NCI-H2171 (cell line): ENCODE measurements around the gene FAM83D.
"Not testable (repeated sequence)": the region's sequence is repeated elsewhere in the genome, so short reads cannot be mapped to it uniquely, and the experiment has no call there.

Experiments used
- DNase-seq: peaks from one replicate; lab custom pipeline; 2025; lab: John Stamatoyannopoulos, UW

The FAM83D gene

DNA sequence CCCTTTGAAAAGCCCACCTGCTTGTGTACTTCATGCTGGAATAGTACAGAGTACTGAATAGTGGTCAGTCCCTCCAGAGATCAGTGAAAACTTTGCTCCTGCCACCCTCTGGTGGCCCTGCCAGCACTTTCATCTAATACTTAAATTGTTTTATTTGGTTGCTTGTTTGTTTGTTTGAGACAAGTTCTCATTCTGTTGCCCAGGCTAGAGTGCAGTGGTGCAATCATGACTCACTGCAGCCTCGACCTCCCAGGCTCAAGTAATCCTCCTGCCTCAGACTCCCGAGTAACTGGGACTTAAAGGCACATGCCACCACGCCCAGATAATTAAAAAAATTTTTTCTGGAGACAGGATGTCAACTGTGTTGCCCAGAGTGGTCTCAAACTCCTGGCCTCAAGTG, 9.1 kb downstream of the FAM83D start:
- no peak for DNase-seq

DNA sequence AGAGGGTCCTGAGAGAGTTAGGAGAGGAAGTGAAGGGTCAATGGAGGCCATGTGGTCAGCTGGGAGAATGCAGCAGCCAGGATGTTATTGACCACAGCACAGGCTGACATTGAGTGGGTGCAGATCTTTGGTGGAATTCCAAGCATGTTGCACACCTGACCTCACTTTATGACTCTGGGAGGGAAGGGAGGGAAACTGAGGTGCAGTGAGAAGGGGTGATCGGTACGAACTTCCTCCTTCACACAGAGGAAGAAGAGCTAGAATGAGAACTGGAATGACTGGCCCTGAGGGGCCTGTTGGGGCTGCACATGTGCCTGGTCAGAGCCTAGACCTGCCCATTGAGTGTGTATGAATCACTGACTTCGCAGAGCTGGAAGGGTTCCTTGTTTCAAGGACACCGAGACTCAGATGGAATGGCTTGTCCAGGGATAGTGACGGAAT, 9.8 kb downstream of the FAM83D start:
- no peak for DNase-seq

DNA sequence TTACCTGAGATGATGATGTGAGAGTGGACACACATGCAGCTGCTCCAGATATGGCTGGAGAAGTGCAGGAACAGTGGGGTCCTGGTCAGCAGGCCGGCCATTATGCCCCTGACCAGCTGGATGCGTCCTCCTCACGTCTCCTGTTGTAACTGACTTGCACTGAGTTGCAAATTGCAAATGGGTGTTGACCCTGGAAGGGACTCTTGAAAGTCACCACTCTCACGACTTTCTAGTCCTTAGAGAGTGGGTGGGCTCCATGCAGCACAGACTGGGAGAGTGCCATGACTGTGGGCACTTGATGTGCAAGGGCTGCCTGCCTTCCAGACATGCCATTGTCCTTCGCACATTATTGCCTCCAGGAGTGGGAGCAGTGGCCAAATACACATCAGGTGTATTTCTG, 10.8 kb downstream of the FAM83D start:
- no peak for DNase-seq

DNA sequence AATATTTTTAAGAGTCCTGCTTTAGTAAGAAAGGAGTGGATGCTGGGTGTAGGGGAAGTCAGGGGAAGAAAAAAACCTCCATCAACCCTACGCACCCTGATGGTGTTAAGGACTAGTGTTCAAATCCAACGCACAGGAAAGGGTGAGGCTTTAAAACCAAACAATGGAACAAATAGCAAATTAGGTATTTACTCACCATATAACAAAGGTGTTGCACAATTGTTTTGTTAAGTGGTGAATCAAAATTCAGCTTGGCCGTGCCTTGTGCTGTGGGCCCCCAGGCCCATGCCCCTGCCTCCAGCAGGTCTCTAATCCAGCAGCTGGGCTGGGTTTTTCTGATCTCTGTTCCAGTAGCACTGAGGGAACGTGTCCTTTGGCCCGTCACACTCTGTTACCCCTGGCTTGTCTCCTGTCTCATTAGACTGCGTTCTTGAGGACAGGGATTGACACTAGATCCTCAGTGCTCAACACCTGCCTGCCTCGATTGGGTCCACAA, 11.8 kb downstream of the FAM83D start:
- DNase-seq = no peak

DNA sequence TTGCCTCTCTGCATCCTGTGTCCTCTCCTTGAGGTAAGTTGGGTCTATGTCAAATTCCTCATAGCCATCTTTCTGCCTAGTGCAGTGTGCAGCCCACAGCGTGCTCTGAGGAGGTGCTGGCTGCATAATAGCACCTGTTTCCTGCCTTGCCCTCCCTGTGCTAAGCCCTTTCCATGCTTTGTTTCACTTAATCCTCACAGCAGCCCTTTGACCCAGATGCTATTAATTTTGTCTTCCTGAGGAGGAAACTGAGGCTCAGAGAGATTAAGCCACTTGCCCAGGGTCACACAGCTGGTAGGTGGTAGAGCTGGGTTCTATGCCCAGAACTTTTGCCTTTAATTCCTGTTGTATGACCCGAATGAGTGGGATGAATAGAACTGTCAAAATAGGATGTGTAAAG, 13.5 kb downstream of the FAM83D start:
- no peak for DNase-seq

DNA sequence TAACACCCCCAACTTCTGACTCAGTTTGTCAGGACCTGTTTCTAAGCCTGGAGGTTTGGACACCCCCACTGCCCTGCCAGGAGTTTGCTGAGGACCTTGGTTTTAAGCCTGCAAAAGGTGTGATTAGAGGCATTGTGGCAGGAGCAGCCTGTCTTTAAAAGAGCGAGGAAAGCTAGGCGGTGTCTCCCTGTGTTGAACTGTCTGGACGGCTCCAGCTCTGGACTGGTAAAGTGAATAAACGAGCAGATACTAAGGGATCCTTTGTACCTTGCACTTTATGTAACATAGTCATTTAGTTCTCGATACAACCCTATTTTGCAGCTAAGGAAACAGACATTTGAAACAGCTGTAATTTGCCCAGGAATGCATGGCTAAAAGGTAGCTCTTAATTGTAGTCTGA, 14.4 kb downstream of the FAM83D start:
- no peak for DNase-seq

DNA sequence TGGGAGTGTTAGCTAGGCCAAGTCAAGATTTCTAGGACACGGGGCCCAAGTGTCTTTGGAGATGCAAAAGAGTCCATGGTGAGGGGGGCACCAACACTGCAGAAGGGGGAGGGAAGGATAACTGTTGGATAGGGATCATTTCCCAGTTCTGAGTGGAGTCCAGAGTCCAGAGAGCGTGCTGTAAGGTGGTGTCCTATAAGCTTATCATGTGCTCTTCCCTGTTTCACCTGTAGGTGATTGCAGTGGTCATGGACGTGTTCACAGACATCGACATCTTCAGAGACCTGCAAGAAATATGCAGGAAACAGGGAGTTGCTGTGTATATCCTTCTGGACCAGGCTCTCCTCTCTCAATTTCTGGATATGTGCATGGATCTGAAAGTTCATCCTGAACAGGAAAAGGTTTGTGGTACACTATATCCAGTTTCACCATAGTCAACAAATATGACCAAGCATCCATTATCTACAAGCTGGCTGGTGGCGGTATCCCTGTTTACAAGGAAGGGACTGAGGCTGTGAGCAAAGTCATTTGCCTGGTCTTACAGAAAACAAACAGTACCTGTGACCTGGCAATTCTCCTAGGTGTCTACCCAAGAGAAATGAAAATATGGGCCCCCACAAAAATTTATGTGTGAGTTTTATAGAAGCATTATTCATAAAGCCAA, 15.6 kb downstream of the FAM83D start:
- no peak for DNase-seq

DNA sequence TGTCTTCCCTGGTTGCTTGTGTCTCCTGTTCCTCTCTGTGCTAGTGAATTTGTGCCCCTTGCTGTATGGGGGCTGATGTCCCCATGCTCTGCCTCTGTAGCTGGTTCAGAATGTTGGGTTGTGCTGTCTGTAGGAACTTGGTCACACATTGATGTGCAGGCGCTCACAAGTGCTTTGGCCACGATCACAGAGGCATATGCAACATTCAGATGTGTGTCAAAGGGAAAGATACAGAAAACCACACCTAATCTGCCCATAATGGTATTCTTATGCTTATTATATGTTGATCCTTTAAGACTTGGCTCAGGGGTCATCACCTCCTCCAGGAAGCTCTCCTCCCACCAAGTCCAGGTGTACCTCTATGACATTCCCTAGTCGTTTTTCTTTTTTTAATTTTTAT, 18.8 kb downstream of the FAM83D start:
- no peak for DNase-seq

DNA sequence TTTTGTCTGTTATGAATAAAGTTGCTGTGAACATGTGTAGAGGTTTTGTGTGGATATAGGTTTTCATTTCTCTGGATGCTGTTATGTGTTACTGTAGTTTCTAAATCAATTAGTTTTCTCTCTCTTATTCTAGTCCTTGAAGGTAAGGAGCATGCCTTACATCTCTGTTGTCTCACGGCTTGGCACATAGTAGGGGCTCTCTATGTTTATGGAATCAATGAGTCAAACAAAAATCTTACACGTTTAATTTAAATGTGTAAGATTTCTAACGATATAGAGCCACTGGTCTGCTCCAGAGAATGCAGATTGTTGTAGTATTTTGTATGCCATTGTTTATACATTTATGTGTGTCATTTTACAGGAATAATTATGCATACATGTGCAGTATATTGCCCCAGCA, 20.6 kb downstream of the FAM83D start:
- no peak for DNase-seq

DNA sequence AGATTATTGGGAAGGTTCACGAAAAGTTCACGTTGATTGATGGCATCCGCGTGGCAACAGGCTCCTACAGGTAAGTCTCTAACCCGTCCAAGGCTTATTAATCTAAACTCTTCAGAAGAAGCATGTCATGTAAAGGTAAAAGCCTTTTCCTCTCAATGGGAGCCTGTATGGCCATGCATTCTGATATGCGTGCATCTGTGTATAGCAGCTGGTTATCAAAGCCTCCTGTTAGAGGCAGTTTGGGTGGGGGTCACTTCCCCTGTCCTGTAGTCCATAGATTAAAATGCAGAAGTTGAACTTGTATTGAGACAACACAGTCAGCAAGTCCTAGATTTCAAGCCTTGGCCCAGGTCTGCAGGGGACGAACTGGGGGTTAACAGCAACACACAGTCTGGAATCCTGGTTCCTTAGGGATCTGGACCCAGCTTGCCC, 21.7 kb downstream of the FAM83D start:
- DNase-seq = no peak

DNA sequence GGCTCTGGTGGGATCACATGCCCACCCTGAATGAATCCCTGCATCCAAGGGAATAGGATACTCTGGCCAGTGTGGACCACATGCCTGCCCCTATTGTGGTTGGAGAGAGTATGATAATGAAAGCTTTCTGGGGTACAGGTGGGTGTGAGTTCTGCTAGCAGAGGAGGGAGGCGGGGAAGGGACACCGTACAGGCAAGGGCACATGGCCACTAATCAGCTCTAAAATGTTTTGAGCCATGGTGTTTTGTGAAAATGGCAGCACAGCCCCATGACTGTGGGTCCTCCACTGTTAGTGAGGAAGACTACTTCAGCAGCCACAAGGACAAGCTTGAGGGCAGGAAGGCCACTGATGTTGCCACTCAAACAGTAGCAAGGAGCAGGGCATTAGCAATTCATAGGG, 24.0 kb downstream of the FAM83D start:
- DNase-seq = no peak

DNA sequence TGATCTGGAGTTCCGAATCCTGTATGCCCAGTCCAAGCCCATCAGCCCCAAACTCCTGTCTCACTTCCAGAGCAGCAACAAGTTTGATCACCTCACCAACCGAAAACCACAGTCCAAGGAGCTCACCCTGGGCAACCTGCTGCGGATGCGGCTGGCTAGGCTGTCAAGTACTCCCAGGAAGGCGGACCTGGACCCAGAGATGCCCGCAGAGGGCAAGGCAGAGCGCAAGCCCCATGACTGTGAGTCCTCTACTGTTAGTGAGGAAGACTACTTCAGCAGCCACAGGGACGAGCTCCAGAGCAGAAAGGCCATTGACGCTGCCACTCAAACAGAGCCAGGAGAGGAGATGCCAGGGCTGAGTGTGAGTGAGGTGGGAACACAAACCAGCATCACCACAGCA, 25.4 kb downstream of the FAM83D start:
- no peak for DNase-seq

DNA sequence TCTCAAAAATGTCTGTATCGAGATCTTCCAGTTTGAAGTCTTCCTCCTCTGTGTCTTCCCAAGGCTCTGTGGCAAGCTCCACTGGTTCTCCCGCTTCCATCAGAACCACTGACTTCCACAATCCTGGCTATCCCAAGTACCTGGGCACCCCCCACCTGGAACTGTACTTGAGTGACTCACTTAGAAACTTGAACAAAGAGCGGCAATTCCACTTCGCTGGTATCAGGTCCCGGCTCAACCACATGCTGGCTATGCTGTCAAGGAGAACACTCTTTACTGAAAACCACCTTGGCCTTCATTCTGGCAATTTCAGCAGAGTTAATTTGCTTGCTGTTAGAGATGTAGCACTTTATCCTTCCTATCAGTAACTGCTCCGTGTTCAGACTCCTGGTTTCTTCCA, 25.9 kb downstream of the FAM83D start:
- no peak for DNase-seq

DNA sequence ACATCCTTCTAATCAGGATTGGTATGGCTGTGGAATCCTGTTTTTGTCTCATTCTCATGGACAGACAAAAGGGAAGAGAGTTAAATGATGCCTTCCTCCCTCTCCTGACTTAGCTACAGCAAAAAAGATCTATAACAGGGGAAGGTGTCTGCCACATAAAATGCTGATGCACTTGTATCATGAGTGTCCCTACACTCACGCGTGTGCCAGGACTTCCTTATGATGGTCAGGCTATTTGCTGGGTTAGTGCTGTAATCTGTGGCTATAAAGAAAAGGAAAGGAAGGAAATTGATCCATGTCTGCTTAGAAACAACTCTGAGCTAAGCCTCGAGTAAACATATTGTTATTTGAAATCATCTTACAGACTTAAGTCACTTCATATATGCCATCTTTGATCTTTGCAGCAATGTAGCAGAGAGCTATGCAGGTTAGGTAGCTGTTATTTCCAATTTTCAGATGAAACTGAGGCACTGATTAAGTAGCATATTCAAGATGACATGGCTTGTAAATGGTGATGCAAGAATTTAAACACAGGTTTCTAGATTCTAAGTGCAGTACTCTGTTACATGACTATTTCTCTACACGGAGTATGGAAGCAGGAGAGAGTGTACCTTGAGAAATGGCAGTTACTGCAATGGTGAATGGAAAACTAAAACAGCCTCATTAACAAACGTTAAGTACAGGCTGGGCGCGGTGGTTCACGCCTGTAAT, 27.6 kb downstream of the FAM83D start:
- DNase-seq = no peak

DNA sequence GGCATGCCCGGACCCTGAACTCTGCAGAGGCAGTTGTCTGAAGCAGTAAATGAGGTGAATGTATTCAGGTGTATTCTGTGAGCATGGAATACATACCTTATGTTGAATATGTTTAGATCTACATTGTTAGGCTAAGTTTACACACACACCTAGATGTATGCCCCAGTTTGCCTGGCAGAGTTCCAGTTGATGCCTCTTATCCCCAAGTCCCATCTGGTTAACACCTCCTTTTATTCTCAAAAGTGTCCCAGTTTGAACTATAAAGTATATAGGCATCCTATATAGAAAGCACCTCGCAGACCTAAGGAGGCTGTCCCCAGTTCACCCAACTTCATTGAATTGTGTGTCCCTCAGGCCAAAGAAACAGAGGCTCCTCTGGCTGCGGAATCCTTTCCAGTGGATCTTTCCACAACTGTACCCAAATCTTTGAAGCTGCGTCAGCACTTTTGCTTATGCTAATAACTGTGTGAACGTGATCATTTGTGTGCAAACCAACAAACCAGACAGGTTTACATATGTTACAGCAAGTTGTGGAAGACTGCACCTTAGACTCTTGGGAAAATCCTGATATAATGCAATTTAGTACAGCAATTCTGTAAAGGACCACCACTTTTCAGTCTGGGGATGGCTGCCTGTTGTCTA, 31.1 kb downstream of the FAM83D start:
- no peak for DNase-seq

DNA sequence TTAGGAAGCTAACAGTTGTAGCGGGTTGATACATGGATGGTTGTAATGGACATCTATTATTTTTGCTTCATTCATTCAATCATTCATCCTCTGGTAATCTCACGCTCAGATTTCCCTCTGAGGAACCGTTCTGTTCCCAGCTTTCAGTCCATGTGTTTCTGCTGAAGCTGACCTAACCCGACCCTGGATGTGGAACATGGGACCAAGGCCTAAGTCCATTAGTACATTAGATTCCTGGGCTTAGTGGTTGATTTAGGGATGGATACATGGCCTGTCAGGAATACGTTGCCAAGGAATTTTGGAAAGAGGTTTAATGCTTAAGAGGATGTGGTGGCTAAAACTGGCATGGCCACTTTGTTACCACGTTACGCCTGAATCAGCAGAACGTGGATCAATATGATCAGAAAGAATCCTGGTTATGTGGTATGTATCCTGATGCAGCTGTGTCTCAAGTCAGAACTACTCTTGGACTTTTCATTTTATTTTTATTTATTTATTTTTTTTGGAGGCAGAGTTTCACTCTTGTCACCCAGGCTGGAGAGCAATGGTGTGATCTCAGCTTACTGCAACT, 31.8 kb downstream of the FAM83D start:
- DNase-seq = no peak

DNA sequence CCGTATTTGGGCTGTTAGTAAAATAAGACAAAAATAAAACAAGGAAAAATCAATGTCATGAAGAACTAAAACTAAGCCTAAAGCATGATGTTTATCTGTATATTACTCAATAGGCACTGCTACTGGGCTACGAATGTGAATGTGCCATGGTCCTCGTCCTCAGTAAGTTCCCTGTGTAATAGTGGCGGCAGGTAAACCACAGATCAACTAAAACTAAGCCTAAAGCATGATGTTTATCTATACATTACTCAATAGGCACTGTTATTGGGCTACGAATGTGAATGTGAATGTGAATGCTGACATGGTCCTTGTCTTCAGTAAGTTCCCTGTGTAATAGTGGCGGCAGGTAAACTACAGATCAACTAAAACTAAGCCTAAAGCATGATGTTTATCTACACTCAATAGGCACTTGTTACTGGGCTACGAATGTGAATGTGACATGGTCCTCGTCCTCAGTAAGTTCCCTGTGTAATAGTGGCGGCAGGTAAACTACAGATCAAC, 34.0 kb downstream of the FAM83D start:
- not testable (repeated sequence) for DNase-seq

DNA sequence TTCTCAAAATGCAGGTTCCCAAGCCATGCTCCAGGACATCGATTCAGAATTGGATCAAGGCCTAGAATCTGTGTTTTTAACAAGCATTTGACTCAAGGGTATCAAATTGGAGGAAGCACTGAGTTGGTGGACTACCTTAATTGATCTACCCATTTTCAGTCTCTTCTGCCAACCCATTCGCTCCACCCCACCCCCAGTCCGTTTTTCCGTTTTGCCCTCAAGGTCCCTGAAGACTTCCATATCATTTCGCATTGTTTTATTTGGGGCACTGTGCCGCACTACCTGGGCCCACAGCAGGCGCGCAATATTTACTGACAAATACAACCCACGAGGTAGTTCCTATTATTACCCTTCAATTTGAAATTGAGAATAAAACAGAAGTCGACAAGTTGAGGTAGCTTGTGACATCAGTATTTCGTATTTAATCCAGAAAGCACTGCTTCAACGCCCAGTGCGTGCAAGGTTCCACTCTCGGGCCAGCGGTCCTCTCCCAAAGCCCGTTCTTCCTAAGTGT, 35.4 kb downstream of the FAM83D start:
- DNase-seq = no peak

DNA sequence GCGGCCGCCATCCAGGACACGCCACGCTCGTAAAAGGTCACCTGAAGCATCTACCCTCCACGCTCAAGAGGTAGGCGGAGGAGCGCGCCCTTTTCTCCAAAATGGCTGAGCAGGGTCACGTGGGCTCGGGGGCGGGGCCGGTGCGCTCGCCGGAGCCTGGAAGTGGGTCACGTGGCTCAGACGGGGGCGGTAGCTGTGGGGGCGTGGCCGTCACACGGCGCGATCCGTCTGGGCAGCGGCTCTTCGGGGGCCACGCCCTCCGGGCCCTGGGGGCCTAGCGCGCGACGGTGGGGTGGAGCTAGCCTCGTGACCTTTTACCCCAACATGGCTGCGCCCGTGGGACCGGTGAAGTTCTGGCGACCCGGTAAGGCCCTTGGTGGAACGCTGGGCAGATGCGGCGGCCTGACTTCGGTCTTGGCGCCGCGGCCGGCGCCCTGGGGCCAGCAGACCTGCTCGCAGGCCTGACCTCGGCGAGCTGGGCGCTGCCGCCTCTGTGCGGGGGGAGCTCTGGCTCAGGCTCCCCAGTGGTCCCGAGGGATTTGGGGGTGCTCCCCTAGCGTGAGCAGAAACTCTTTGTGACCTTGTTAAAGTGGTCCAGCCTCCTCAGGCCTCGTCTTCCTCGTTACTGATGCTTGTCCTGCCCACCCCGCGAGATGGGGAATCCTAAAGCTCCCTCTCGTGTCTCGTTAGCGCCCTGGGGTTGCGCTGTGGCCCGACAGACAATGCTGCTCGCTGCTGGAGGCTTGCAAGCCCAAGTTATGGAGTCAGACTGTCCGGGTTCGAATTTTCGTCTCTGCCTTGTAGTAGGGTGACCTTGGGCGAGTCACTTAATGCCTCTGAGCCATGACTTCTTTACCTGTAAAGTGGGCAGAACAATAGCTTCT, 36.1 kb downstream of the FAM83D start, which contains the start of gene DHX35:
DHX35 (plus strand) TSS at position 301 of the 884 bp plus-strand sequence; CDS start at position 325, 24 bp downstream.
- DNase-seq = peak; percentile 99

DNA sequence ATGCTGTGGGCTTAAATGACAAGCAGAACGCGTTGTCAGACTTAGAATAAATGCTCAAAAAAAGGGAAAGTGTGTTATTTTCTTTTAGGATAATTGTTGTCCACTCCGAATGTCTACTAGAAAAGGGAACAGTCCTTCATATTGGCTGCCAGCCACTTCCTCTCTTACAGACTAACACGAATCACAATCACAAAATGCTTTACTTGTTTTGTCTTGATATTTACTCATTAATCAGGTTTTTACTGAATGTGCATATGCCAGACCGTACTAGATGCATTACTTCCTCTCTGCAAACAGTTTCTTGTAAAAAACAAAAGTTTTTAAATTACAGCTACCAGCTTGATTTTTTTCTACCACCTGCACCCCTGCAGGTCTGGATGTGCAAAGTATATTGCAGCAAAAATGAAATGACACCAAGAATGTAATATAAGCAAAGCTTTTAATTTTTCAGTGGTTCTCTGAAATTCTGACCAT, 36.7 kb downstream of the FAM83D start:
- DNase-seq = no peak

DNA sequence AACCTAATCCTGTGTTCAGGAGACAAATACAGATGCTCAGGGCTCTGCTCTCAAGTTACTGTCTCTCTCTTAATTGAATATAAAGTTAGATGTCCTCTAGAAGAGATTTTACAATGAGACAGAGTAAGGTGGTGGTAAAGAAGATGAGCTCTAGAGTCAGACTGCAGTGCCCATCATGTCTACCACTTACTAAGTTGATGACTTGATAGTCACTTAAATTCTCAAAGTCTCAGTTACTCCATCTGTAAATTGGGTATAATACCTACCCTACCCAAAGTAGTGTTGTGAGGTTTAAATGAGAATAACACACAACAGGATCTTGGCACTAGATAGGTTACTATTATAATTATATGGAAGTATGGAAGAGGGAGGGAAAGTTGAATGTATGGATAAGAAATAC, 37.5 kb downstream of the FAM83D start:
- DNase-seq = no peak
